Right lobe of liver (tissue), 6 donors: ENCODE data around the gene PRCC. TPM values are rescaled to one million over a fixed set of nuclear protein-coding genes. Genes with fewer than 3 reads are reported as not detected.

Source experiments
- ATAC-seq, 4 donors: fragments of 200-7000 bp; cut with Tn5 transposase; one replicate each; pipeline ENCODE4 v1.9.1; 2020; ENCODE audit warnings: mild to moderate bottlenecking in 4 of 4, moderate library complexity in 4 of 4
- DNase-seq, 3 donors: peaks; one replicate each; pipeline ENCODE4 v3.0.0-alpha.2; 2020
- H3K27ac ChIP-seq, 3 donors: fragments of 200-600 bp; one replicate each; pipeline ENCODE4 v1.8.0; 2022
- H3K27me3 ChIP-seq, 2 donors: fragments of 200-600 bp; one replicate each; pipeline ENCODE4 v1.8.0; 2022
- H3K36me3 ChIP-seq, 4 donors: fragments of 200-600 bp; sonication (generic) in 1 of 4; one replicate each; pipeline versions ENCODE4 v1.5.1 to v1.8.0; 2017 to 2022; ENCODE audit warnings: control low read depth in 1 of 4
- H3K4me1 ChIP-seq, 4 donors: fragments of 200-600 bp; sonication (generic) in 1 of 4; one replicate each; pipeline versions ENCODE4 v1.5.1 to v1.8.0; 2017 to 2022; ENCODE audit warnings: control low read depth in 1 of 4
- H3K4me3 ChIP-seq, 3 donors: fragments of 200-600 bp; one replicate each; pipeline ENCODE4 v1.8.0; 2022
- H3K9me3 ChIP-seq, 4 donors: fragments of 200-600 bp; sonication (generic) in 1 of 4; one replicate each; pipeline versions ENCODE4 v1.5.1 to v1.8.0; 2017 to 2022; ENCODE audit warnings: control low read depth in 1 of 4
- POLR2A ChIP-seq: fragments of 450-650 bp; IDR thresholded peaks from one replicate; pipeline ENCODE4 v1.6.1; 2017; ENCODE audit warnings: antibody characterized with exemption, mild to moderate bottlenecking
- WGBS: methylation state at CpG from one replicate; pipeline ENCODE4 v1.1.6; 2018; ENCODE audit warnings: low coverage, low lambda C conversion rate; ENCODE audit not compliant: insufficient coverage; ENCODE audit errors: missing lambda C conversion rate; 5-methylcytosine and 5-hydroxymethylcytosine counted together
- intact Hi-C, 2 donors: fragments of 100-400 bp; cut with DNase I; formaldehyde crosslinking; loops; one replicate each; pipeline versions ENCODE4 v1.11.2 to v1.14.1; 2022
- total RNA-seq, 6 experiments: library from RNA; depleted of rRNA in 2 of 6; stranded (reverse); fragments of >200 nt in 2 of 6; fragmentation: NEBNext Ultra II Directional in 3 of 6; extraction: Animal tissue kit (Norgen Biotek cat#: 25700) in 3 of 6; gene quantifications; one replicate each; pipeline versions ENCODE4 v1.1.0 to v1.2.4, GENCODE V29; 2016 to 2023
- TF ChIP-seq, protein P1 (sequence below), 4 donors: fragments of 200-600 bp in 3 of 4; fragments of 450-650 bp in 1 of 4; IDR thresholded peaks; one replicate each; pipeline versions ENCODE4 v1.5.1 to v1.8.0; 2016 to 2022; ENCODE audit warnings: antibody characterized with exemption in 4 of 4, mild to moderate bottlenecking in 2 of 4
- donor health status: DM: no; HTN: yes; CAD: no.
- donor health status: DM: no; HTN: no; CAD: no.
- donor health status: DM: no; HTN: no; CAD: no.
- donor health status: DM: no; HTN: yes; CAD: no.
- donor health status: DM: no; HTN: yes; CAD: no.

The PRCC gene
- total RNA-seq, 6 experiments from 2014 or later = 17.4 to 23.4 (median 19.7) TPM

GRCh38 chr1:156804572-156805243 is 37.4 kb downstream of the PRCC start:
- Histone ChIP-seq H3K36me3 (peaks cover 2 to 17% (median 11%) of the 10 kb centered on the region in 4 donors), H3K27ac (no peak overlapping the region), H3K4me3 (no peak overlapping the region), H3K27me3 (no peaks in the 10 kb centered on the region), H3K9me3 (no peaks in the 10 kb centered on the region), H3K4me1 (peaks cover 0 to 13% (median 0%) of the 10 kb centered on the region in 4 donors)
- TF ChIP-seq POLR2A = no peak
- TF ChIP-seq, protein P1, sequence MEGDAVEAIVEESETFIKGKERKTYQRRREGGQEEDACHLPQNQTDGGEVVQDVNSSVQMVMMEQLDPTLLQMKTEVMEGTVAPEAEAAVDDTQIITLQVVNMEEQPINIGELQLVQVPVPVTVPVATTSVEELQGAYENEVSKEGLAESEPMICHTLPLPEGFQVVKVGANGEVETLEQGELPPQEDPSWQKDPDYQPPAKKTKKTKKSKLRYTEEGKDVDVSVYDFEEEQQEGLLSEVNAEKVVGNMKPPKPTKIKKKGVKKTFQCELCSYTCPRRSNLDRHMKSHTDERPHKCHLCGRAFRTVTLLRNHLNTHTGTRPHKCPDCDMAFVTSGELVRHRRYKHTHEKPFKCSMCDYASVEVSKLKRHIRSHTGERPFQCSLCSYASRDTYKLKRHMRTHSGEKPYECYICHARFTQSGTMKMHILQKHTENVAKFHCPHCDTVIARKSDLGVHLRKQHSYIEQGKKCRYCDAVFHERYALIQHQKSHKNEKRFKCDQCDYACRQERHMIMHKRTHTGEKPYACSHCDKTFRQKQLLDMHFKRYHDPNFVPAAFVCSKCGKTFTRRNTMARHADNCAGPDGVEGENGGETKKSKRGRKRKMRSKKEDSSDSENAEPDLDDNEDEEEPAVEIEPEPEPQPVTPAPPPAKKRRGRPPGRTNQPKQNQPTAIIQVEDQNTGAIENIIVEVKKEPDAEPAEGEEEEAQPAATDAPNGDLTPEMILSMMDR (IDR thresholded peaks at IDR 0.05) = no peak
- 79% methylated on average over 3 of the region's 6 CpGs for WGBS
- peak; percentile 42 to 67 (median 53) for ATAC-seq
- DNase-seq = no peak
- intact Hi-C loops = no loop called here

DNA sequence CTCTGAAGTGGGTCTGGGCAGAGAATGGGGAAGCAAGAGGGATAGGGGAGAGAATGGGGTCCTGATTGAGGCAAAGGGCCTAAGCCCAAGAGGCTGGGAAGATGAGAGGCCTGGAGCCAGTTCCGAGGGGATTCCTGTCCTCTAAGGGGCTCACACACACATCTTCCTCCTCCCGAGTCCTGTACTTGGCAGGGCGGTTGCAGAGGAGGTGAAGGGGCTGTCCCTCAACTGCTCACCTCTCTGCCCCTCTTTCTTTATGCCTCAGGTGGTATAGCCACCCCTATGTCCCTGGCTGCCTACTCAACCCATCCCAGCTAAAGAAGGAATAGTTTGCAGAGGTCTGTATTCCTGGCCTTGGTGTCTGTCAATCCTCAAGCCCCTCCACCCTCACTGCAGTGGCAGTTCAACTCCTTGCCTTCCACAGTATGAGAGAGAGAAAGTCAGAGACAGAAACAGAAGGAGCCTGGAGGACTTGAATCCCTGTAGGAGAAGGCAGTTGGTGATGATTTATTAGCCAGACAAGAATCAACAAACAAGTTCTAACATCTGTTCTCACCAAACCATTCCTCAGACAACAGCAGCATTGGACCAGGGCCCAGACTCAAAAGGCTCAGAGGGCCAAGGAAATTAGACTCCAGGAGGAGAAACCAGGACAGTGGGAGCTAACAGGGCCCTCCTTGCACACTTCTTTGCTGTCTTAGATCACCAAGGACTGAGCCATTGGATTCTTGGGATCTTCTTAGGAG is 38.6 kb downstream of the PRCC start:
- intact Hi-C loops = no loop called here
- DNase-seq = no peak
- no peak for TF ChIP-seq POLR2A
- TF ChIP-seq, protein P1 (IDR thresholded peaks at IDR 0.05) = no peak

DNA sequence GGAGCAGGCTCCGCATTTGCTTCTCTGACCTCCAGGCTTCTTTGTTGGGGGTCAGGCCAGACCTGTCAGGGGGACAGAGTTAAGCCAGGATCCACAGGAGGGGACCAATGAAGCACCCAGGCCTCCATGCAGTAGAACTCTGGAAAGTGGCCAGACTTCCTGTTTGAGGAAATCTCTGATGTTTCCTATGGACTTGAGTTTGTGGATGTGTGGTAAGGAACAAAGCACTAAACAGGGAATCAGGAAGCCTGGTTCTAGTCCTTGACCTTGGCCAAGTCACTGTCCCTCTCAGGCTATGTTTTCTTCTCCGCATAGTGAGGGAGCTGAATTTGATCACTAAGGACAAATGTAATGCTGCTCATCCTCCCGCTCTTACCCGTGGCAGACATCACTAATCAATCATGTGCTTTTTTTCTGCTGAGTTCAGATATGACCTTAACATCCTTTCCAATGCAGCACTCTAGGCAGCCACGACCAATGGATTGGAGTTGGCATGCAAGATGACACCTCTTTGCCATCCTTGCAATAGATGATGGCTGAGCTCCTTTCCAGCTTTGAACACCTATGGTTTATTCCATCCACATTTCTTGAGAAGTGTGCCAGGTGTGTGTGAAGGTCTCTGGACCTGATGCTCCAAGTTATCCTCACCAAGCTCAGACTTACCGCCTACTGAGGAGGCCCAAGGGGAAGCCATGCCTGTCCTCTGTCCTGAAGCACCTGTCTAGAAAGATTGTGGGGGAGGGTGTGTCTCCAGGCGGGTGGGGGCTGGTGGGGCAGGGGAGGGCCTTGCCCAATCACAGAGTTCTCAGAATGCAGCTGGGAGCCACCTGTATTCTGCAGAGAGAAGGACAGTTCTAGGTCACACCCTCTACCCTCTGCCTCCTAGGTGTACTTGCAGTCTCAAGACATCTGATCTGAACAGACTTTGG is 39.4 kb downstream of the PRCC start:
- ATAC-seq = peak in 3 of 4 donors; percentile 3 to 30 (median 24)
- H3K9me3 ChIP-seq = no peaks in the 10 kb centered on the region
- 78% methylated on average over 6 of the region's 7 CpGs for WGBS

More for the DNA sequence above, 38.6 kb downstream of the PRCC start:
- no peak overlapping the region for H3K27ac ChIP-seq
- WGBS = 57% methylated on average over 1 of the region's 3 CpGs
- peaks cover 0 to 5% (median 3%) of the 10 kb centered on the region in 4 donors for H3K36me3 ChIP-seq
- H3K4me1 ChIP-seq = peaks cover 0 to 5% (median 0%) of the 10 kb centered on the region in 4 donors
- H3K27me3 ChIP-seq = no peaks in the 10 kb centered on the region
- no peak for ATAC-seq
- H3K4me3 ChIP-seq = no peak overlapping the region
- no peaks in the 10 kb centered on the region for H3K9me3 ChIP-seq

GRCh38 chr1:156807627-156808026 is 40.3 kb downstream of the PRCC start:
- Histone ChIP-seq H3K4me1 (no peaks in the 10 kb centered on the region), H3K36me3 (no peaks in the 10 kb centered on the region), H3K9me3 (no peaks in the 10 kb centered on the region), H3K27ac (no peak overlapping the region), H3K27me3 (no peaks in the 10 kb centered on the region), H3K4me3 (no peak overlapping the region)
- WGBS = 92% methylated on average over 2 of the region's 2 CpGs
- DNase-seq (no peak), ATAC-seq (no peak)
- TF ChIP-seq, protein P1 (IDR thresholded peaks at IDR 0.05) = no peak
- no peak for TF ChIP-seq POLR2A
- intact Hi-C loops = no loop called here

More for the DNA sequence above, 39.4 kb downstream of the PRCC start:
- no peak overlapping the region for H3K27ac ChIP-seq
- H3K4me3 ChIP-seq = no peak overlapping the region
- H3K4me1 ChIP-seq = no peaks in the 10 kb centered on the region
- H3K36me3 ChIP-seq = no peaks in the 10 kb centered on the region
- no peak for DNase-seq
- no peak for TF ChIP-seq POLR2A
- TF ChIP-seq, protein P1 (IDR thresholded peaks at IDR 0.05) = no peak
- H3K27me3 ChIP-seq = no peaks in the 10 kb centered on the region
- intact Hi-C loops = no loop called here
